GM12891 (cell line): ENCODE measurements around the gene RALGAPB.

Experiments used
- POLR2A ChIP-seq: IDR thresholded peaks from 2 replicates; pipeline ENCODE4 v1.6.1; 2011; ENCODE audit warnings: low read depth, low read length, control low read depth
- POLR2AphosphoS5 ChIP-seq: IDR thresholded peaks from 2 replicates; pipeline ENCODE4 v1.6.1; 2011; ENCODE audit warnings: low read depth, low read length, control low read depth

DNA sequence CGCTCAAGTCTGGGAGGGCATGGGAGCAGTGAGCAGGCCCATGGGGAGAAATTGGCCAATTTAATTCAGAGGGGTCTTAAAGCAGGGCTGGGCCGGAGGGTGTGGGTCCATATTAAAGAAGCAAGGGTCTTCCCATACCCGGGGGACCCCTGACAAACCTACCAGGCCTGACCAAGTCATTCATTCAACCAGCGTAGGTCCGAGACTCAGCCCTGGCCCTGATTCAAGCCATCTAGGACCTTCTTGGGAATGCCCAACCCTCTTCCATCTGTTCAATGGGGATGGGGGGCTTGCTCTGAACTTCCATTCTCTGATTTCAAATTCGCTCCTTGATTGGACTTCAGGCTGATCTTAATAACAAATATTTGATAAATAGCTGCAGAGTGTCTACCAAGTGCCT lies 115.7 kb downstream of the RALGAPB start:
- TF ChIP-seq POLR2A (no peak), POLR2AphosphoS5 (no peak)
